Cardiac muscle cell (in vitro differentiated cells and primary cell): ENCODE measurements around the gene RBM19. TPM values are rescaled to one million over a fixed set of nuclear protein-coding genes. Genes with fewer than 3 reads are reported as not detected.

ENCODE experiments used
- DNase-seq, 2 donors: peaks; one replicate each; pipeline versions ENCODE4 v3.0.0 to v3.0.0-alpha.2; 2010 to 2017; ENCODE audit warnings: low read depth in 1 of 2, low spot score in 1 of 2
- H3K27ac ChIP-seq: fragments of 200-600 bp; sonication (generic); 2 replicates; pipeline ENCODE4 v1.5.1; 2016
- H3K27me3 ChIP-seq: fragments of 200-600 bp; sonication (generic); 2 replicates; pipeline ENCODE4 v1.6.0; 2016; ENCODE audit warnings: control low read depth
- H3K36me3 ChIP-seq: fragments of 200-600 bp; sonication (generic); 2 replicates; pipeline ENCODE4 v1.5.1; 2016; ENCODE audit warnings: control low read depth
- H3K4me1 ChIP-seq: fragments of 200-600 bp; sonication (generic); 2 replicates; pipeline ENCODE4 v1.8.1; 2017; ENCODE audit warnings: low read depth, mild to moderate bottlenecking, mixed run types
- H3K4me3 ChIP-seq: fragments of 200-600 bp; sonication (generic); 2 replicates; pipeline ENCODE4 v1.5.1; 2016; ENCODE audit warnings: mild to moderate bottlenecking
- H3K9me3 ChIP-seq: fragments of 200-600 bp; sonication (generic); 2 replicates; pipeline ENCODE4 v1.5.1; 2017; ENCODE audit warnings: low read depth, mild to moderate bottlenecking, control low read depth
- CTCF ChIP-seq: IDR thresholded peaks from 2 replicates; pipeline ENCODE4 v1.5.1; 2012; ENCODE audit warnings: low read depth, mild to moderate bottlenecking, low read length
- polyA plus RNA-seq: library from polyadenylated mRNA; unstranded; fragments of >200 nt; fragmentation: Nextera tagmentation; extraction: Ambion mirVana; gene quantifications from 2 replicates; pipeline ENCODE4 v1.2.1, GENCODE V29; 2016
- total RNA-seq: library from RNA; depleted of rRNA; stranded (reverse); fragments of >200 nt; gene quantifications from 2 replicates; pipeline ENCODE4 v1.2.3, GENCODE V29; 2016

The RBM19 gene
- total and polyA plus RNA-seq, 2 experiments from 2014 or later: 28.1 to 31.0 TPM

DNA sequence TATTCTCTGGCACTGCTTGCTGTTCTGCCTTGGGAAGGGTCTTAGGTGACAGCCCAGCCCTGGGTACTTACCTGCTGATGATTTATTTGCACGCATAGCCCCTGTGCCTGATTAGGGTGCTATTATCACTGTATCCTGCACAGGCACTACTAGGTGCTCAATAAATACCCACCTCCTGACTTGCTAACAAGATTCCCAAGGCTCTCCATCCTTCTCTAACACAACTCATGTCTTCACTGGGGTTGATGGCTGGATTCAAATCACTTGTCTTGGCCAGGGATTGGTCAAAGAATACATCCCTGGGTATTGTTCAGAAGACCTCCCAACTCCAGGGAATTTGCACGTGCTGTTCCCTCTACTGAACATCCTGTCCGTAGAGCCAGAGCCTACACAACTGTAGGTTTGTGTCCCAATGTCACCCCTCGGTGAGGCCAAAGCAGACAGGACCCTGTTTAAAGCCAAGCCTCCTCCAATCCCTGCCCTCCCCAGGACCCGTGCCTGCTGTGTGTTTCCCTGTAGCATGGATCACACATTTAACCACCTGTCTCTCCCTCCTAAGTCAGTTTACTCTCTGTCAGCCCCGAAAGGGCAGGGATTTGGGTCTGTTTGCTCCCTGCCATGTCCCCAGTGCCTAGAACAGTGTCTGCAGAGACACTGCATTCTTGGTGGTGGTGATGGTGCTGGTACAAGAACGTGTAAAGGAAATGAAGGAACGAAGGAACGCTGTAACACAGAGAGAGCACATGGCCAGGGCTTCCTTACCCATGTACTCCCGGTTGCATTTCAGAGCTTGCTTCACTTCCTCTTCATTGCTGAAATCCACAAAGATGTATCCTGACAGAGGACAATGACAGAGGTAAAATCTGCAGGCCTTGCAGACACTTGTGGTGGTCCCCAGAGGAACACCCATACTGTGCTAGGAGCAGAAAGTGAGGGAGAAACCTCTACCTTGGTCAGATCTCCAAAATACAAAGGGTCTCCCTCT, 16.5 kb downstream of the RBM19 start:
- Histone ChIP-seq H3K27ac (no peak overlapping the region), H3K27me3 (no peaks in the 10 kb centered on the region), H3K4me3 (no peak overlapping the region), H3K4me1 (no peaks in the 10 kb centered on the region), H3K9me3 (no peaks in the 10 kb centered on the region), H3K36me3 (peaks cover 11% of the 10 kb centered on the region)
- no peak for TF ChIP-seq CTCF
- no peak for DNase-seq

GRCh38 chr12:113948151-113948914, 17.8 kb downstream of the RBM19 start:
- no peaks in the 10 kb centered on the region for H3K4me1 ChIP-seq
- no peak for DNase-seq
- peaks cover 6% of the 10 kb centered on the region for H3K36me3 ChIP-seq
- H3K27me3 ChIP-seq: no peaks in the 10 kb centered on the region
- no peak for TF ChIP-seq CTCF
- H3K27ac ChIP-seq: no peak overlapping the region
- H3K9me3 ChIP-seq: no peaks in the 10 kb centered on the region
- no peak overlapping the region for H3K4me3 ChIP-seq

DNA sequence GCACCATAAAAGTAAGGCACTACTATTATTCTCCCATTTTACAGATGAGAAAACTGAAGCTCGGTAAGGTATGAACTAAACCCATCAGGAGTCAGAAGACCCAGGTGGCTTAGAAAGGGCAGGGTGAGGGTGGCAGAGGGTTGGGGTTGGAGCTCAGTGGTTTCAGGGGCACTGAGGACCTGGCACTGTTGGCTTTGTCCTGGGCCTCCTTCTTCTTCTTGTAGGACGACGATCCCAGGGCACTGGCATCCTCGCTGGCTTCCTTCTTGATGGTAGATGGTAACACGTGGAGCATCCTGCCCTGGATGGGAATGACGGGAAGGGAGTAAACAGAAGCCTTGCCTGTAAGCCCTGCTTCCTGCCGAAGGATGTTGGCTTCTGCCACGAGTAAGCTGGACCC, 19.9 kb downstream of the RBM19 start:
- Histone ChIP-seq H3K4me3 (no peak overlapping the region), H3K36me3 (peaks cover 6% of the 10 kb centered on the region)

GRCh38 chr12:113945174-113946173, 20.7 kb downstream of the RBM19 start:
- H3K27ac ChIP-seq: no peak overlapping the region
- H3K4me3 ChIP-seq: no peak overlapping the region
- no peak for TF ChIP-seq CTCF
- no peaks in the 10 kb centered on the region for H3K9me3 ChIP-seq
- no peaks in the 10 kb centered on the region for H3K27me3 ChIP-seq
- peaks cover 6% of the 10 kb centered on the region for H3K36me3 ChIP-seq
- DNase-seq: no peak
- no peaks in the 10 kb centered on the region for H3K4me1 ChIP-seq

More for the DNA sequence above, 19.9 kb downstream of the RBM19 start:
- no peaks in the 10 kb centered on the region for H3K4me1 ChIP-seq
- H3K27me3 ChIP-seq: no peaks in the 10 kb centered on the region
- TF ChIP-seq CTCF: no peak
- no peak overlapping the region for H3K27ac ChIP-seq
- no peak for DNase-seq
- H3K9me3 ChIP-seq: no peaks in the 10 kb centered on the region

DNA sequence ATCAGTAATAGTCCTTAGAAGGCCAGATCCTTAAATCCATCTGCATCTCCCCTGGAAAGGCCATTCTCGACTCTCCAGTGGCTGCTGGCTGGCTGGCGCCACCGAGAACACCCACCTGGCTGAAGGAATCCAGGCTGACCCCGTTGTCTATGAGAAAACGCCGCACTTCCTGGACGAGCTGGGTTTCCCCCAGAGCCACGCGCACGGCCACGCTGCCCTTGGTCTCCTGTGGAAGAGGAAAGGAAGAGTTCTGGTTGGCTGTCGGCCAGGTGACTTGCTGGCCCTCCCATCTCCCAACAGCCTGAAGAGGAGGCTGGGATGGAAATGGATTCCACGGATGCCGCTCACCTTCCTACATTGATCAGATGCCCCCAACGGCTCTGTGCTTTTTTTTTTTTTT, 23.9 kb downstream of the RBM19 start:
- Histone ChIP-seq H3K36me3 (peaks cover 6% of the 10 kb centered on the region), H3K27me3 (no peaks in the 10 kb centered on the region), H3K4me1 (no peaks in the 10 kb centered on the region), H3K9me3 (no peaks in the 10 kb centered on the region), H3K27ac (no peak overlapping the region), H3K4me3 (no peak overlapping the region)
- no peak for TF ChIP-seq CTCF
- DNase-seq: no peak
